Lower leg skin (tissue), 4 donors: Measurements from ENCODE around the gene EPO. TPM values are rescaled to one million over a fixed set of nuclear protein-coding genes. Genes with fewer than 3 reads are reported as not detected.
"Not testable (repeated sequence)": the region's sequence is repeated elsewhere in the genome, so short reads cannot be mapped to it uniquely, and the experiment has no call there.

ENCODE experiments used
- DNase-seq, 2 donors: peaks; one replicate each; pipeline ENCODE4 v3.0.0-alpha.2; 2019; ENCODE audit warnings: low spot score in 2 of 2
- H3K4me3 ChIP-seq: fragments of 200-600 bp; sonication (generic); 2 replicates; pipeline ENCODE4 v1.5.1; 2017; ENCODE audit warnings: mild to moderate bottlenecking, low read depth; ENCODE audit not compliant: poor library complexity, severe bottlenecking
- CTCF ChIP-seq, 3 donors: fragments of 450-650 bp; IDR thresholded peaks; one replicate each; pipeline ENCODE4 v1.5.1; 2016; ENCODE audit warnings: antibody characterized with exemption in 3 of 3, mild to moderate bottlenecking in 3 of 3, moderate library complexity in 2 of 3
- POLR2A ChIP-seq, 2 donors: fragments of 450-650 bp; IDR thresholded peaks; one replicate each; pipeline ENCODE4 v1.6.1; 2016 to 2017; ENCODE audit warnings: antibody characterized with exemption in 2 of 2, mild to moderate bottlenecking in 1 of 2, moderate library complexity in 1 of 2
- WGBS, 2 donors: methylation state at CpG; one replicate each; pipeline ENCODE4 v1.1.5; 2018; 5-methylcytosine and 5-hydroxymethylcytosine counted together
- intact Hi-C: fragments of 100-400 bp; cut with DNase I; formaldehyde crosslinking; loops from one replicate; pipeline ENCODE4 v1.15.0; 2023; ENCODE audit warnings: low total_unique reads
- total RNA-seq, 4 donors: library from RNA; depleted of rRNA; stranded (reverse); fragments of >200 nt; gene quantifications; one replicate each; pipeline ENCODE4 v1.1.0, GENCODE V29; 2016

Gene EPO
- total RNA-seq, 4 donors from 2014 or later = 0.17 to 0.25 TPM; not detected in 2

DNA sequence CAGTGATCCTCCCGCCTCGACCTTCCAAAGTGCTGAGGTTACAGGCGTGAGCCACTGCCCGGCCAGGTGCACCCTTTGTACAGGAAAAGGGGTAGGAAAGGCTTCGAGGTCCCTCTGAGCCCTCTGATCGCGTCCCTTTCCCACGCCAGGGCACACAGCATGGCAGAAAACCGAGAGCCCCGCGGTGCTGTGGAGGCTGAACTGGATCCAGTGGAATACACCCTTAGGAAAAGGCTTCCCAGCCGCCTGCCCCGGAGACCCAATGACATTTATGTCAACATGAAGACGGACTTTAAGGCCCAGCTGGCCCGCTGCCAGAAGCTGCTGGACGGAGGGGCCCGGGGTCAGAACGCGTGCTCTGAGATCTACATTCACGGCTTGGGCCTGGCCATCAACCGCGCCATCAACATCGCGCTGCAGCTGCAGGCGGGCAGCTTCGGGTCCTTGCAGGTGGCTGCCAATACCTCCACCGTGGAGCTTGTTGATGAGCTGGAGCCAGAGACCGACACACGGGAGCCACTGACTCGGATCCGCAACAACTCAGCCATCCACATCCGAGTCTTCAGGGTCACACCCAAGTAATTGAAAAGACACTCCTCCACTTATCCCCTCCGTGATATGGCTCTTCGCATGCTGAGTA lies 13.5 kb upstream of the EPO start:
- TF ChIP-seq POLR2A (IDR thresholded peaks at IDR 0.05) (no peak), CTCF (IDR thresholded peaks at IDR 0.05) (no peak)
- intact Hi-C loops = no loop called here
- peak overlapping the region; percentile 78 for H3K4me3 ChIP-seq
- no peak for DNase-seq
- 23 to 31% methylated on average over 34 of the region's 34 CpGs for WGBS, 2 donors

DNA sequence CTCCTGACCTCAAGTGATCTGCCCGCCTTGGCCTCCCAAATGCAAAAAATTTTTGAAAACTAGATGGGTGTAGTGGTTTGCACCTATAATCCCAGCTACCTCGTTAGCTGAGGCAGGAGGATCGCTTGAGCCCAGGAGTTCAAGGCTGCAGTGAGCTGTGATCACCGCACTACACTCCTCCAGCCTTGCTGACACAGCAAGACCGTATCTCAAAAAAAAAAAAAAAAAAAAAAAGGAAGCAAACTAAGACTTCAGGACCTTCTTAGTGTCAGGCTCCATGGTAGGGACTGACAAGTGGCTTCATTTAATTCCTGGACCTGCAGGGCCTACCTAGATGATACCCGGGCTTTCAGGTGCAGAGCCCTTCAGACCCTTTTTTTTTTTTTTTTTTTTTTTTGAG lies 11.9 kb upstream of the EPO start:
- 76 to 79% methylated on average over 6 of the region's 6 CpGs for WGBS, 2 donors
- DNase-seq = no peak
- no peak for TF ChIP-seq POLR2A (IDR thresholded peaks at IDR 0.05)
- no peak for TF ChIP-seq CTCF (IDR thresholded peaks at IDR 0.05)
- intact Hi-C loops = no loop called here
- H3K4me3 ChIP-seq = no peak overlapping the region

GRCh38 chr7:100710452-100710851 lies 9.8 kb upstream of the EPO start:
- intact Hi-C loops = no loop called here
- 90 to 95% methylated on average over 4 of the region's 4 CpGs for WGBS, 2 donors
- no peak for DNase-seq
- TF ChIP-seq POLR2A (IDR thresholded peaks at IDR 0.05) = no peak
- TF ChIP-seq CTCF (IDR thresholded peaks at IDR 0.05) = no peak
- no peak overlapping the region for H3K4me3 ChIP-seq

- no peak for DNase-seq
- intact Hi-C loops = no loop called here
- TF ChIP-seq CTCF (IDR thresholded peaks at IDR 0.05) (no peak), POLR2A (IDR thresholded peaks at IDR 0.05) (no peak)
- H3K4me3 ChIP-seq = no peak overlapping the region
- WGBS, 2 donors = 82 to 86% methylated on average over 11 of the region's 11 CpGs
Measured at GRCh38 chr7:100711369-100711768, 8.9 kb upstream of the EPO start.

GRCh38 chr7:100714725-100715124 lies 5.5 kb upstream of the EPO start:
- H3K4me3 ChIP-seq = no peak overlapping the region
- DNase-seq = no peak
- 66 to 74% methylated on average over 8 of the region's 8 CpGs for whole genome bisulfite sequencing, 2 donors
- intact Hi-C loops = no loop called here
- TF ChIP-seq CTCF (IDR thresholded peaks at IDR 0.05) (no peak), POLR2A (IDR thresholded peaks at IDR 0.05) (no peak)

DNA sequence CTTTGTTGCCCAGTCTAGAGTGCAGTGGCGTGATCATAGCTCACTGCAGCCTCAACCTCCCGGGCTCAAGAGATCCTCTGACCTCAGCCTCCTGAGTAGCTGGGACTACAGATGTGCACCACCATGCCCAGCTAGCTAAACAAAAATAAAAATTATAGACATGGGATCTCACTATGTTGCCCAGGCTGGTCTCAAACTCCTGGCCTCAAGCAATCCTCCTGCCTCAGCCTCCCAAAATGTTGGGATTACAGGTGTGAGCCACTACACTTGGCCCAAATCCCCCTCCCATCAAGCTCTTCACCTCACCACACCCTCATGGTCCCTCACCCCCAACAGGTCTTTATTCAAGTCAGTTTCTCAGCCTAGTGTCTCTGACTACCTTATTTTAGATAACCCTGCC lies 3.2 kb upstream of the EPO start:
- DNase-seq, intact Hi-C loops, H3K4me3 ChIP-seq: not testable (repeated sequence)
- WGBS, 2 donors = 97 to 100% methylated on average over 2 of the region's 2 CpGs
